HG02973 (cell line): Measurements from ENCODE around the gene CRACR2A.
A peak's percentile ranks its signal among the peaks of the same experiment; 100 is the strongest.

Source experiments
- ATAC-seq: cut with Tn5 transposase; IDR thresholded peaks from one replicate; pipeline ENCODE4 v1.9.1; 2021; ENCODE audit warnings: moderate library complexity; ENCODE audit not compliant: unreplicated experiment

CRACR2A gene

GRCh38 chr12:3753544-3754284, 805 bp upstream of the CRACR2A start:
- ATAC-seq = no peak

- ATAC-seq = peak; percentile 57
These were observed 706 bp downstream of the CRACR2A start for GRCh38 chr12:3752096-3752709.

DNA sequence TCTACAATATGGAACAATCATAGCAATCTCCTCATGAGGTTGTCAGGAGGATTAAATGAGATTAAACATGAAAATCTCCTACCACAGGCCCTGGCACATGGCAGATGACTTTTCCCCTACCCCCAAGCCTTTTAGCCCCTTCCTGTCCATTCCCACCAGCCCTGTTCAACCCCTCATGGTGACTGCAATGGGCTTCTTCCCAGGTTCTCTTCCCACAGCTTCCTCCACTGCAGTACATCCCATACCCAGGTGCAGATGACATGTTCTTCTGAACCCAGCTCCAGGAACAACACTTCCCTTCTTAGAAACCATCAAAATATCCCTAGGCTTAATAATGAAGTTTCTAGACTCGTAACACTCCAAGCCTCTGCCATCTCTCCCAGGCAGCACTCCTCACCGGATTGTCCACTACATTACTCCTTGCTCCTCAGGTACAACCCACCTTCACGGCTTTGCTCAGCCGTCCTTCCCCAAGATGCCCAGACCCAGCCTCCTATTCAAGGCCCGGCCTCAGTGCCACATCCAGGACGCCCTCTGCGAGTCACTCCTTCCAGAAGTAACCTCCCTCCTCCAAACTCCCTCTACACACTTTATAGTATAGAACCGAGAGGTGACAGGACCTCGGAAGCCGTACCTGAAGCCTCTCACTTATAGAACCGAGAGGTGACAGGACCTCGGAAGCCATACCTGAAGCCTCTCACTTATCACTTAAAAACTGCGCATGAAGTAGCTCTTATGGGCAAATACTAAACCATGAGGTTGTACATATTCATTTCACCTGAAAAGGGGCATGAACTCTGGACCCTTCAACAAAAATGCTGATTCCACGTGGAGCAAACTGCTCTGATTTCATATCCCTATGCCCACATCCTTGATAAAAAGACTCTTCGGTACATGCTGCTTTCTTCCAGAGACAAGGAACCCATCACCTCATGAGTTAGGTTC, 1.5 kb downstream of the CRACR2A start:
- no peak for ATAC-seq

- no peak for ATAC-seq
These were observed 2.3 kb downstream of the CRACR2A start for GRCh38 chr12:3750616-3751015.

DNA sequence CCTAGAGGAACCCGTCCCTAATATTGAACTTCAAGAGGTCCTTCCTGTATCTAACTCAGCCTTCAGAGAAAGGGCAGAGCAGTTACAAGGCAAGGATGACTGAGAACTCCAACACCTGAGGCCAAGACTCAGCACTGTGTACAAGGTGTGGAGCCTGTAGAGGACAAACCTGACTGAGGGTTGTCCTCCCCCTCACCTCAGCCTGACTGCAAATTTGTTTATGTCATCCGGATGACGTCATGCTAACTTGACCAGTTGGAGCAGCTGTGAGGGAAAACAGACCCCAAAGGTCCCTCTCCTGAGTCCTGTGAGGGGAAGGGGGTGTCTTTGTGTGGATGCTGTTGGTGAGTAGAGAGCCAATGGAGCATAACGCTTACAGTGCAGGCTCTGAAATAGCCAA, 4.3 kb downstream of the CRACR2A start:
- ATAC-seq = no peak

GRCh38 chr12:3747976-3748619, 4.8 kb downstream of the CRACR2A start:
- ATAC-seq = no peak

DNA sequence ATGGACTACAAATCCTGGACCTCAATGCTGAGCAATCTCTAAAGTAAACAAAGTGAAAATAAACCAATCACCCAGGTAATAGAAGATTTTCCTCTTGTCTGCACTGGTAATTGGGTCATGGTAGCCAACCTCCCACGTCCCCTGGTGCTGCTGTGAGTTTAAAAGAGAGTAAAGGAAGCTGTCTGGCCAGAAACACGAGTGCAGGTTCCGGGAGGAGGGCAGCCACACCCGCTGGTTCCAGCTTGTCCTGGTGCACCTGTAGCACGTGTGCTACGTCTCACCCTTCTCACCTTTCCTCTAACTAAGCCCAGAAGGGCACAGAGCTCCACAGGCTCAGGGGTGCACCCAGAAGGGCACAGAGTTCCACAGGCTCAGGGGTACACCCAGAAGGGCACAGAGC, 5.4 kb downstream of the CRACR2A start:
- no peak for ATAC-seq

DNA sequence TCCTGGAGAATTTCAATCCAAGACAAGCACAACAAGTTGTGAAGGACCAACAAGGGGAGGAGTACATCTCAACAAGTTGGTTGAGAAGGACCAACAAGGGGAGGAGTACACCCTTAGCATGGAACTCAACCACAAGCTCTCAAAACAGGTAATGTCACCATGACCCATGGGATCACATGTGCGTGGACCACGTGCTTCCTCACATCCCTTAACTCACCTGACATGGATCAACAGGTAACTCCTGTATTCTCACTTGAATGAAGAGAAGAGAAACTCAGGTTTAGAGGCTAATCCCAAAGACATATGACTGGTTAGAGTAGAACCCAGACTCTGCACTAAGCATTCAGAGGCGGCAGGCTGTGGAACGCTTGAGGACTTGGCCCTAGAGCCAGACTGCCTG, 6.2 kb downstream of the CRACR2A start:
- ATAC-seq = no peak

- no peak for ATAC-seq
These were observed 7.8 kb downstream of the CRACR2A start for GRCh38 chr12:3745152-3745551.

DNA sequence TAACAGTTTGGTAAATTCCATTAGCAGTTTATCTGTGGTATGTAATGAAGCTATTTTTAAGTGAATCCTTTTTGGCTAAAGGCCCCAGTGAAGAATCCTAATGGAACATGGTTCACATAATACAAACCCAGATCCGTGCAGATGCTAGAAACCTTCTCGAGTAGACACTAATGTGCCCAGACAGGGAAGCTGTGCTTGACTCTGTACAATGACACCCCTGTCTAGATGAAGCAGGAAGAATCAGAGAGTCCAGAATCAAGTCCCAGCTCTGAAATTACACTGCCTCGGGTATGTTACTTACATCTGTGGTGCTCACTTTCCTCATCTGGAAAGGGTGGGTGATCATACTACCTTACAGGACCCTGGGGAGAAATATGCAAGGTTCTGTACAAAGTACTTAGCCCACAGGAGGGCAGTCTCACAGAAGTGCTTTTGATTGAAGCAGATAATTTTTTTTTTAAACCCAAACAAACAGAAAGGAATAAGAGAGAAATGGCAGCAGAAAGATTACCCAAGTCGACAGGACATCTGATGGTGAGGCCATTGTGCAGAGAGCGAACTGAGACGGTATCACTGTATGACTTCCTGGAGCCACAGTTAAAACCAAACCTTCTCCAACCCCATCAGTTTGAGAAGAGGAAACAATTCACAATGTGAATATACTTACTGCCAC, 8.5 kb downstream of the CRACR2A start:
- ATAC-seq = no peak

GRCh38 chr12:3743803-3744202, 9.1 kb downstream of the CRACR2A start:
- no peak for ATAC-seq

- ATAC-seq = no peak
These were observed 10.8 kb downstream of the CRACR2A start for GRCh38 chr12:3741882-3742672.

- no peak for ATAC-seq
These were observed 12.3 kb downstream of the CRACR2A start for GRCh38 chr12:3740480-3741231.

GRCh38 chr12:3735432-3735831, 17.5 kb downstream of the CRACR2A start:
- ATAC-seq = no peak

- no peak for ATAC-seq
These were observed 20.0 kb downstream of the CRACR2A start for GRCh38 chr12:3732901-3733300.

- ATAC-seq = no peak
These were observed 22.8 kb downstream of the CRACR2A start for GRCh38 chr12:3730111-3730510.

DNA sequence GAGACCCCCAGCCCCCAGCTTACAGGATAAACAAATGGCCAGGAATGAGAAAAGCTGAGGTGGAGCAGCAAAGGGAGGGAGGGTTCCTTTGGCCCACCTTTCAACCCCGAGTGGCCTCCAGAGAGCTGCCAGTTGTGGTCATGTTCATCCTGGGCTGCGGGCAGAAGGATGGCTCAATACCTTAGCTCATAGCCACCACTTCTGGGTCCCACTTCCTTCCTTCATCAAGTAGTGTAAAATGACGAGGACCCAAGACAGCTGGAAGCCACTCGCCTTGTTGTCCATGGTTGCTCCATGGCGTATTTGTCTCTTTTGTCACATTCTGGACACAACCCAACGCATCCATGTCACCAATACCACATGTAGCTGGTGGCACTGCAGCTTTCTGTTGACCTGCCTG, 24.2 kb downstream of the CRACR2A start:
- no peak for ATAC-seq

DNA sequence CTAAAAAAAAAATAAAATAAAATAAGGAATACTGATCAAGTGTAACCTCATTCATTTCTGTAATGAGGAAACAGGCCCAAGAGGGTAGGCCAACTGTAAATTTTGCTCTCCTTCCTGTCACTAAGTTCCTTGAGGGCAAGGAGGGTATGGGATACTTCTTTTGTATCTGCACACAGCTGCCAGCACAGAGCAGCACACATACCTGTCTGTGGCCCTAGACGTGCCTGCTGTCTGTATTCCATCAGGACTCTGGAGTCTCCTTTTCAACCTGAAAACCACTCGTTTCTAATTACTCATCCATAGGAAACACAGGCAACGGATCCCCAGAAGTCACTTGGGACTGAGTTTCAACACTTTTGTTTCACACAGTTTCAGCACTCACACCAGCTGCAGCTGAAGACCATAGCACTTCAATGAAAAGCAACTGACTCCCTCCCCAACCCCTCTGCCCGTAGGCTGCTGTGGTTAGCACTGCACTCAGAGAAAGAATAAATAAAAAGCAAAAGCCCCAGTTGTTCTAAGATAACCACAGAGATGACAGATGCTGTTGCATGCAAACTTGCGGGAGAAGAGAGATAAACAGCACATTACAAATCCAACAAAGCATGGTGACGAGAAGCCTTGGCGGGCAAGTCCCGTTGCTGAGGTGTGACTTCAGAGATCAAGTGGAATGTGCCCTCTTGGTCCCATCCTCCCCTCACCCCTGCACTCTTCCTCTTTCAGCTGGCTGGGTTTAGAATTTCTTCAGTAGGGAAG, 24.9 kb downstream of the CRACR2A start:
- peak; percentile 81 for ATAC-seq
